Measurements from ENCODE around the gene POLQ. TPM values are rescaled to one million over a fixed set of nuclear protein-coding genes. Genes with fewer than 3 reads are reported as not detected.

The POLQ gene
- total RNA-seq, 6 experiments from 2014 or later, result 3.3 to 7.7 (median 7.0) TPM

DNA sequence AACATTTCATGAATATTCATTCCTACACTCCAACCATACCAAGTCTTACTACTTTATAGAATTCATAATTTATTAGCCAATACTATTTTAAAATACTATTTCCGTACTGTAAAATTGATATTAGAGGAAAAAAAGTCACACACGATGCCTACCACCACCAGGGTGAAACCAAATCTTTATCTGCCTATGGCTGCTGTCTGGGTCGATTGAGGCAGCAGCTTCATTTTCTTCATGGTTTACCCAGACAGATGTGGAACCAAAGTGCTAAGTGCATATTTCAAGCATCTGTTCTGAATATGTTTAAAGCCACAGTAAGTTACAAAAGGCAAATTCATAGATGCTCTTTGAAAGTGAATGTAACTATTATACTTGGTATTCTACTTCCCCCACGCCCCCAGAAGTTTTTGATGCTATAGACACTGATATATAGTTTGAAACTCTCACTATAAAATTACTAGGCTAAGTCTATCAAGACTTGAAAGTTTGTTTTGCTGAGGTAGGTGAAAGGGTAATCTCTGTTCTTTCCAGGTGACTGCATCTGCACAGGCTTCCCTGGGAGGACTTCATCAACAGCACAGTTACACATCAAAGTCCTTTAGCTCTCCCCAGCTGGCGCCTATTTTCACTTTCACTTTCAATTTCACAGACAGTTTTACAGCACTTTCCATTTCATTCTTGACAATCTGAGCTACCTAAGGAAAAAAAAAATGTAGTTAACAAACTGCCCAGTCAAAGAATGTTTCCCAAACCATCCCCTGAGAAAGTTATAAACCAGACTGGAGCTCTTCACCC lies 113.9 kb downstream of the POLQ start:
- Mint-ChIP-seq H3K4me1 (ENCODE audit: low read depth) (peaks cover 17% of the 10 kb centered on the region), H3K9me3 (no peaks in the 10 kb centered on the region), H3K36me3 (ENCODE audit: low read depth) (peaks cover 17% of the 10 kb centered on the region), H3K27ac (peak overlapping the region; percentile 70), H3K27me3 (ENCODE audit: insufficient read depth) (no peaks in the 10 kb centered on the region), H3K4me3 (peak overlapping the region; percentile 82)
- DNase-seq, result peak; percentile 9
- no peak for TF ChIP-seq CTCF (IDR thresholded peaks at IDR 0.05)

- H3K27me3 Mint-ChIP-seq (ENCODE audit: insufficient read depth), result no peaks in the 10 kb centered on the region
- H3K36me3 Mint-ChIP-seq (ENCODE audit: low read depth), result peaks cover 17% of the 10 kb centered on the region
- peaks cover 17% of the 10 kb centered on the region for H3K4me1 Mint-ChIP-seq (ENCODE audit: low read depth)
- DNase-seq, result no peak
- H3K4me3 Mint-ChIP-seq, result no peak overlapping the region
- TF ChIP-seq CTCF (IDR thresholded peaks at IDR 0.05), result no peak
- no peaks in the 10 kb centered on the region for H3K9me3 Mint-ChIP-seq
- H3K27ac Mint-ChIP-seq, result no peak overlapping the region
Observed at GRCh38 chr3:121430664-121431215, 115.0 kb downstream of the POLQ start.

- Mint-ChIP-seq H3K4me1 (ENCODE audit: low read depth) (no peaks in the 10 kb centered on the region), H3K4me3 (no peak overlapping the region), H3K27ac (no peak overlapping the region), H3K36me3 (ENCODE audit: low read depth) (0 out of 2 replicates have a peak, but pooled peaks cover under 1% of the 10 kb centered on the region), H3K9me3 (no peaks in the 10 kb centered on the region), H3K27me3 (ENCODE audit: insufficient read depth) (no peaks in the 10 kb centered on the region)
- TF ChIP-seq CTCF (IDR thresholded peaks at IDR 0.05), result no peak
- DNase-seq, result no peak
Observed at GRCh38 chr3:121424549-121424948, 121.2 kb downstream of the POLQ start.

DNA sequence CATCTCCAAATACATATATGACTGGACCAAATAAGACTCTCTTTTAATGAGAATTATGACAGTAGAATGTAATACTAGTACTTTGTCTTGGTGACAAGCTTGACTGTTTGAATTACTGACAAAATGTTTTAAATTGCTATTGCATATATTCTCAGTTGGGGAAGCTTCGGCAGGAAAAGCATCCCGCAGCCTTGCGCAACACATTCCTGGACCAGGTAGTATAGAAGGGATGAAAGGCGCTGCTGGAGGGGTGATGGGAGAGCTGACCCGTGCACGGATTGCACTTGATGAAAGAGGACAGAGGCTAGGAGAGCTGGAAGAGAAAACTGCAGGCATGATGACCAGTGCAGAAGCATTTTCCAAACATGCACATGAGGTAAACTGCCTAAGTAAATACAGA lies 127.6 kb downstream of the POLQ start:
- H3K4me1 Mint-ChIP-seq (ENCODE audit: low read depth), result no peaks in the 10 kb centered on the region
- no peaks in the 10 kb centered on the region for H3K36me3 Mint-ChIP-seq (ENCODE audit: low read depth)
- no peak for DNase-seq
- no peak overlapping the region for H3K4me3 Mint-ChIP-seq
- no peak for TF ChIP-seq CTCF (IDR thresholded peaks at IDR 0.05)
- no peaks in the 10 kb centered on the region for H3K9me3 Mint-ChIP-seq
- H3K27me3 Mint-ChIP-seq (ENCODE audit: insufficient read depth), result no peaks in the 10 kb centered on the region
- H3K27ac Mint-ChIP-seq, result no peak overlapping the region

DNA sequence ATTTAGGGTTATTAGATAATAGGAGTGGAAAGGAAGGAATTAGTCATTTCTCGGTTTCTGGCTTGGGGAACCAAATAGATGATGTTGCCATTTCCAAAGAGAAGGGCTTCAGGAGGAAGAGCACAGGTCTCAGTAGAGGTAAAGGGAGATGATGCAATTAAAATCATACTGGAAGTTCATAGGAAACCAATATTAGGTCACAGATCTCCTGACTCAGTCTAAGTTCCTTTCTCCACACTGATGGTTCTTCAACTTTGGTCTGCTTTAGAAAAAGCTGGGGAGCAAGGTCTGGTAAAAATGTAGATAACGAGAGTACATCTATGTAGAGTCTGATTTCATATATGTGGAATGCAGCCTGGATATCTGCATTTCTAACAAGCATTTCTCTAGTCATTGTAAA lies 130.9 kb downstream of the POLQ start:
- H3K36me3 Mint-ChIP-seq (ENCODE audit: low read depth), result no peaks in the 10 kb centered on the region
- H3K4me3 Mint-ChIP-seq, result no peak overlapping the region
- DNase-seq, result no peak
- H3K27me3 Mint-ChIP-seq (ENCODE audit: insufficient read depth), result no peaks in the 10 kb centered on the region
- H3K27ac Mint-ChIP-seq, result no peak overlapping the region
- no peaks in the 10 kb centered on the region for H3K9me3 Mint-ChIP-seq
- no peak for TF ChIP-seq CTCF (IDR thresholded peaks at IDR 0.05)
- H3K4me1 Mint-ChIP-seq (ENCODE audit: low read depth), result peaks cover 11% of the 10 kb centered on the region

All from HFFc6 (cell line).